Cardiac muscle cell (in vitro differentiated cells and primary cell): Measurements from ENCODE around the gene EHHADH. TPM values are rescaled to one million over a fixed set of nuclear protein-coding genes. Genes with fewer than 3 reads are reported as not detected.

ENCODE experiments used
- DNase-seq, 2 donors: peaks; one replicate each; pipeline versions ENCODE4 v3.0.0 to v3.0.0-alpha.2; 2010 to 2017; ENCODE audit warnings: low read depth in 1 of 2, low spot score in 1 of 2
- H3K27ac ChIP-seq: fragments of 200-600 bp; sonication (generic); 2 replicates; pipeline ENCODE4 v1.5.1; 2016
- H3K27me3 ChIP-seq: fragments of 200-600 bp; sonication (generic); 2 replicates; pipeline ENCODE4 v1.6.0; 2016; ENCODE audit warnings: control low read depth
- H3K36me3 ChIP-seq: fragments of 200-600 bp; sonication (generic); 2 replicates; pipeline ENCODE4 v1.5.1; 2016; ENCODE audit warnings: control low read depth
- H3K4me1 ChIP-seq: fragments of 200-600 bp; sonication (generic); 2 replicates; pipeline ENCODE4 v1.8.1; 2017; ENCODE audit warnings: low read depth, mild to moderate bottlenecking, mixed run types
- H3K4me3 ChIP-seq: fragments of 200-600 bp; sonication (generic); 2 replicates; pipeline ENCODE4 v1.5.1; 2016; ENCODE audit warnings: mild to moderate bottlenecking
- H3K9me3 ChIP-seq: fragments of 200-600 bp; sonication (generic); 2 replicates; pipeline ENCODE4 v1.5.1; 2017; ENCODE audit warnings: low read depth, mild to moderate bottlenecking, control low read depth
- polyA plus RNA-seq: library from polyadenylated mRNA; unstranded; fragments of >200 nt; fragmentation: Nextera tagmentation; extraction: Ambion mirVana; gene quantifications from 2 replicates; pipeline ENCODE4 v1.2.1, GENCODE V29; 2016
- total RNA-seq: library from RNA; depleted of rRNA; stranded (reverse); fragments of >200 nt; gene quantifications from 2 replicates; pipeline ENCODE4 v1.2.3, GENCODE V29; 2016
- TF ChIP-seq, protein P1 (sequence below): IDR thresholded peaks from 2 replicates; pipeline ENCODE4 v1.5.1; 2012; ENCODE audit warnings: low read depth, mild to moderate bottlenecking, low read length

EHHADH gene
- total and polyA plus RNA-seq, 2 experiments from 2014 or later, result 3.8 to 7.7 TPM

DNA sequence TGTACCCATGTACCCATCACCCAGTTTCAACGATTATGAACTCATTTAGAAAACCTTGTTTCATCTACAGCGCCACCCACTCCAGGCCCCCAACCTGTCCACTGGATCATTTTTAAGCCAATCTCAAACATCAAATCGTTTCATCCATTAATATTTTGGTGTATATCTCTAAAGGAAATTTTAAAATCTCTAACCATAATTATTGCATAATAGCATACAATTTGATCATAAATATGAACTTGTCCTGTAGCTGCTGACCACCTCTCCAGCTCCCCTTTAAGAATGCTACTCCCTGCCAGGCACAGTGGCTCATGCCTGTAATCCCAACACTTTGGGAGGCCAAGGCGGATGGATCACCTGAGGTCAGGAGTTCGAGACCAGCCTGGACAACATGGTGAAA is 98.2 kb downstream of the EHHADH start:
- Histone ChIP-seq H3K4me3 (no peak overlapping the region), H3K27ac (no peak overlapping the region), H3K9me3 (no peaks in the 10 kb centered on the region), H3K4me1 (no peaks in the 10 kb centered on the region), H3K27me3 (peaks cover 46% of the 10 kb centered on the region), H3K36me3 (no peaks in the 10 kb centered on the region)
- TF ChIP-seq, protein P1, sequence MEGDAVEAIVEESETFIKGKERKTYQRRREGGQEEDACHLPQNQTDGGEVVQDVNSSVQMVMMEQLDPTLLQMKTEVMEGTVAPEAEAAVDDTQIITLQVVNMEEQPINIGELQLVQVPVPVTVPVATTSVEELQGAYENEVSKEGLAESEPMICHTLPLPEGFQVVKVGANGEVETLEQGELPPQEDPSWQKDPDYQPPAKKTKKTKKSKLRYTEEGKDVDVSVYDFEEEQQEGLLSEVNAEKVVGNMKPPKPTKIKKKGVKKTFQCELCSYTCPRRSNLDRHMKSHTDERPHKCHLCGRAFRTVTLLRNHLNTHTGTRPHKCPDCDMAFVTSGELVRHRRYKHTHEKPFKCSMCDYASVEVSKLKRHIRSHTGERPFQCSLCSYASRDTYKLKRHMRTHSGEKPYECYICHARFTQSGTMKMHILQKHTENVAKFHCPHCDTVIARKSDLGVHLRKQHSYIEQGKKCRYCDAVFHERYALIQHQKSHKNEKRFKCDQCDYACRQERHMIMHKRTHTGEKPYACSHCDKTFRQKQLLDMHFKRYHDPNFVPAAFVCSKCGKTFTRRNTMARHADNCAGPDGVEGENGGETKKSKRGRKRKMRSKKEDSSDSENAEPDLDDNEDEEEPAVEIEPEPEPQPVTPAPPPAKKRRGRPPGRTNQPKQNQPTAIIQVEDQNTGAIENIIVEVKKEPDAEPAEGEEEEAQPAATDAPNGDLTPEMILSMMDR, result no peak
- no peak for DNase-seq

DNA sequence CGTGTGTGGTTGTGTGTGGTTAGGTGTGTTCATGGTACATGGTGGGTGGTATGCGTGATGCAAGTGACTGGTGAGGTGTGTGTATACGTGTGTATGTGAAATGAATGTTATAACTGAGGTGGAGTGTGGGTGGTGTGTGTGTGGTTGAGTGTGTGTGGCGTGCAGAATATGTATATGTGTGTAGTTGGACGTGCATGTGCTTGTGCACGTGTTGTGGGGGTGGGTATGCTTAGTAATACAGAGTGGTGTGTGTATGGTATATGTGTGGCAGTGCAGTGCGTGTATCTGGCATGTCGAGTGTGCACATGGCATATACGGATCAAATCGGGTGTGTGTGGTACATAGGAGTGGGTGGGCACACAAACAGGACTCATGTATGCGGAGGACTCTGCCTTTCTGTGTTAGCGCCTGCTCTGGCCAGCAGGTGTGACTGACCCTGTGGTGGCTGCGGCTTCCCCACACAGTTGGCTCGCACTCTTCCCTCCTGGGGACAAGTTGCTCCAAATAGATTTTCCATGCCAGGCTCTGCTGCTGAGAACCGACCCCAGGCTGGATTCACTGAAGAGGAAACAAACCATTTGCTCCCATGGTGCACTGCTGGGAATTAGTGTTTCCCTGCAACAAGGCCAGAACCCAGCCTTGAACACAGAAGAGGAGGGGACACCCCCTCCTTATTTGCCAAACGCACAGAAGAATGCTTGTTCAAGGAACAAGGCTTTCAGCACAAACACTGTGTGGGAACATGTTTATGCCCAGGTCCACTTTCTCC is 99.8 kb downstream of the EHHADH start:
- Histone ChIP-seq H3K27ac (no peak overlapping the region), H3K36me3 (no peaks in the 10 kb centered on the region), H3K27me3 (peaks cover 60% of the 10 kb centered on the region), H3K4me3 (no peak overlapping the region), H3K4me1 (no peaks in the 10 kb centered on the region), H3K9me3 (no peaks in the 10 kb centered on the region)
- TF ChIP-seq, protein P1, result no peak
- no peak for DNase-seq

- Histone ChIP-seq H3K27me3 (peaks cover 68% of the 10 kb centered on the region), H3K4me3 (peak overlapping the region; percentile 26), H3K4me1 (no peaks in the 10 kb centered on the region), H3K9me3 (no peaks in the 10 kb centered on the region), H3K36me3 (no peaks in the 10 kb centered on the region), H3K27ac (no peak overlapping the region)
- TF ChIP-seq, protein P1, result no peak
- no peak for DNase-seq
These were observed 100.6 kb downstream of the EHHADH start for GRCh38 chr3:185153171-185153771.

GRCh38 chr3:185152410-185153170 is 101.3 kb downstream of the EHHADH start, which contains the start of gene C3orf70:
C3orf70 (minus strand) TSS chr3:185153060; CDS start chr3:185152823, 237 bp downstream.
- peak; percentile 54 to 66 for DNase-seq
- Histone ChIP-seq H3K4me1 (no peaks in the 10 kb centered on the region), H3K27ac (no peak within 1 kb of the TSS), H3K4me3 (peak within 1 kb of the TSS; percentile 26), H3K36me3 (no peaks in the 10 kb centered on the region), H3K27me3 (peaks cover 70% of the 10 kb centered on the region), H3K9me3 (no peaks in the 10 kb centered on the region)
- TF ChIP-seq, protein P1, result no peak

DNA sequence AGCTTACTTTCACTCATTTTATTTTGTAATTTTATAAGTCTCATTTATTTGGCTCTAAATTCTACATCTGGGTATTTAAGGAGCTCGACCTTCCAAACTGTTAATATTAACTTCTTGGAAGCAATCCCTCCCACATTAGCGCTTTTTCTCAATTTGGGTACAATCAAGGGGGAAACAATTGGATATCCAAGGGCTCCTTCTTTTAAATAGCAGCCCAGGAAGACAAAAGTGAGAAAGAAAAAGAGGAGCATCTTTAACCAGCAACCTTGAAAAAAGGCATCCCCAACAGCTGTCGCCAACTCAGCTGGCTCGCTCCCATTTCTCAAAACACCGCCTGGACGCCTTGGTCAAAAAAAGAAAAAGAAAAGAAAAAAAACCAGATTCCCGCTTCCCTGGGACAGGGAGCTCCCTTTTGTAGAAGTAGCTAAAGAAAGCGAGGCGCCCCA is 101.9 kb downstream of the EHHADH start:
- DNase-seq, result no peak
- H3K27me3 ChIP-seq, result peaks cover 73% of the 10 kb centered on the region
- no peaks in the 10 kb centered on the region for H3K9me3 ChIP-seq
- peak overlapping the region; percentile 26 for H3K4me3 ChIP-seq
- H3K4me1 ChIP-seq, result no peaks in the 10 kb centered on the region
- no peaks in the 10 kb centered on the region for H3K36me3 ChIP-seq
- H3K27ac ChIP-seq, result no peak overlapping the region
- TF ChIP-seq, protein P1, result no peak
